Measurements from ENCODE around the gene NFS1.
"Not testable (repeated sequence)": the region's sequence is repeated elsewhere in the genome, so short reads cannot be mapped to it uniquely, and the experiment has no call there.

NFS1 gene

GRCh38 chr20:35706591-35707529 is 7.7 kb upstream of the NFS1 start:
- DNase-seq, result not testable (repeated sequence)

GRCh38 chr20:35705894-35706293 is 6.7 kb upstream of the NFS1 start:
- not testable (repeated sequence) for DNase-seq

DNA sequence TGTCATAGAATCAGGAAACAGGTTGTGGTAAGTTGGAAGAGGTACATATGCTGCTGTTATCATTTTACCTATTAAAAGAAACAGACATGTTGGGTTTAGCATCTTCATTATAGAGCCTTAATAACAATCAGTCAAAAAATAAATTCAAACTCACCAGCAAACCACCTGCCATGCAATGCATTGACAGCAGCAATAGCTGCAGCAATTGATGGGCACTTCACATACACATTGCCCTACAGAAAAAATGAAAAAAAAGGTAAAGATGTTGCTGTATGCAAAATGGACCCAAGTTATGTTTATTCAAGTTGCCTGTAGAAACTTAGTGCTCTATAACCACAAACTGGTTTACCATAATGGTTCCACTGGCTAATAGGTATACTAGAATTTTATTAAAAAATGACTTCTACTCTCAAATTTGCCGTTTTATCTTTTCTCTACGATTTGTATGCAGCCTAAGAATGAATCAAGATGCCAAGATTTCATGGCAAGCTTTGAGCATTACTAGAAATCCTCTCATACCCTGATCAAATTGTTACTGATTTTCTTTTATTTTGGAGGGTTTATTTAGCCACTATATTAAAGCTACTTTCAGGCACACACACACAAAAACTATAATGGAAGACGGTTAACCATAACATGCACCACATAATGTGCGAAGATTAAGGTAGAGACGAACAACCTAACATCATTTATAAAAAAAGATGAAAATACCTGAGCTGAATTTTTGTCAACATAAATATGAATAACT is 5.5 kb upstream of the NFS1 start:
- DNase-seq, result no peak

DNA sequence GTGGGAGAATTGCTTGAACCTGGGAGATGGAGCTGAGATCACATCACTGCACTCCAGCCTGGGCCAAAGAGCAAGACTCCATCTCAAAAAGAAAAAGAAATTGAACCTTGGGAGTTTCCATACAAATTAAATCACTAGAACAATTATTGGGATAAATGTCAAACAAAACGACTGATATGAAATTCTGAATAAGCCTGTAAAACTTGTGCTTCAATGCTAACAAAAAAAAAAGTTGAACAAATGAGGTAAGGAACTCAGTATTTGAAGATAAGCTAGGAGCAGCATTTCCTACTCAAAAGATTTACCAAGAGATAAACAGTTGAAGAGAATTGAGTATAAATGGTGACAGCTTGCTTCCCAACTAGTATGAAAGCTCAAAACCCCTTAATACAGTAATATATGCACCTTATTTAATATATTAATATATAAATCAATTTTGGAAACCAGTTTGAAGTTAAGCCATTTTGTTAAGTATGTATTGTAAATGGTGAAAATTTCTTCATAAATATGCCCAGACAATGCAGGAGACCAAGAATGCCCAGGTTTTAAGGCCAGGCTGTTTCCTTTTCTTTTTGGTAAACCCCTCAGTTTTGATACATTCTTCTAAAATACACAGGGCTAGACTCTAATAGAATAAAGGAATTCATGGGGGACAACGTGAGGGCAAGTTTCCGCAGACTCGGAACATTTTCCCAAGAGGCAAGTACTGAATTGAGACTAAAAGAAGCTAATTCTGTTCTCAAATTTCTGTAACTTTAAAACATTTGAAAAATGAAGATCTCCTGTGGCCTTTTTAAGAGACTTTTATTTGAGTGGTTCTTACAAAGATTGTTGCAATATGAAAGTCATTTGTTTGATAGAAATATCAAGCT is 3.9 kb upstream of the NFS1 start:
- no peak for DNase-seq

GRCh38 chr20:35702051-35702823 is 3.1 kb upstream of the NFS1 start:
- no peak for DNase-seq

DNA sequence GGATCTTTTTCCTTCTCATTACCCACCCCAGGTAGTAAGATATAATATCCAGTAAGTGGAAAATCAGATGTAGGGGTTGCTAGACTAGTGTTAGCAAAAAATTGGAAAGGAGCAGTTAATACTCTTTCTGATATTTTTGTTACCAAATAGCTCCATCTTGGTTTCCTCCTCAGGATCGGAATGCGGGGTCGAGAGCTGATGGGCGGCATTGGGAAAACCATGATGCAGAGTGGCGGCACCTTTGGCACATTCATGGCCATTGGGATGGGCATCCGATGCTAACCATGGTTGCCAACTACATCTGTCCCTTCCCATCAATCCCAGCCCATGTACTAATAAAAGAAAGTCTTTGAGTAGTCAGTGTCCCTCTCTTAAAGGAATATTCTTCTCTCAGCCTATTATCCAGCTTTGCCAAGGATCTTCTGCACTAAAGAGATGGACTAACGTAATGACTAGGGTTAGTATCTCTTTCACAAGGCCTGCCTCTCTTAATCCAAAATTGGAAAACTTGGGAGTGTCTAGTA is 1.5 kb upstream of the NFS1 start:
- no peak for DNase-seq

DNA sequence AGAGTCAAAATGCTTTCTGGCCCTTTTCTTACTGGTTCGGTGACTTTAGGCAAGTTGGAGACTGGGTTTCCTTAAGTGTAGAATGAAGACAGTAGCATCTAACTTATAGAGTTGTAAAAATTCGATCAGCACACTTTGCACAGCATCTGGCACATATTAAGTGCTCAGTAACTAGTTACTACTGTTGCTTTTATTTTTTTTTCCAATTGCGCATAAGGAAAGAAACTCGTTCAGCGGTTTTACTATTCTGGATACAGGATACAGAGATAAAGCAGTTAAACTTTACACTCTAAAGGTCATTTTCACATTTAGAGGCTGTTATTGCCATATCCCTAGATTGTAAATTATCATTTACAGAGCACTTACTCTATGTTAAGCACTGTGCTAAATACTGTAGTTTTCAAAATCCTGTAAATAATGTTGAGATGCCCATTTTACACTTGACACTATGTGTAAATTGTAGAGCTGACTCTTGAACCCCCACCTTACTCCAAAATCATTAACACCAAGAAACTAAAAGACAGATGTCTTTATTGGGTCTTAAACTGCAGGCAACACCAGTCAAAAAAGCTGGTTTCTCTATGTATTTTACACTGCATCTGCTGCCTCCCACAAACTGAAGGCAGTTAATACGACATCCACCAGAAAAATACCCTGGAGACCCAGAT is 939 bp upstream of the NFS1 start:
- DNase-seq, result no peak

- no peak for DNase-seq
Measured at GRCh38 chr20:35698298-35699126, 640 bp downstream of the NFS1 start.

- DNase-seq, result no peak
Measured at GRCh38 chr20:35697696-35698297, 1.4 kb downstream of the NFS1 start.

- DNase-seq, result no peak
Measured at GRCh38 chr20:35695978-35696377, 3.2 kb downstream of the NFS1 start.

- no peak for DNase-seq
Measured at GRCh38 chr20:35695245-35695749, 3.9 kb downstream of the NFS1 start.

DNA sequence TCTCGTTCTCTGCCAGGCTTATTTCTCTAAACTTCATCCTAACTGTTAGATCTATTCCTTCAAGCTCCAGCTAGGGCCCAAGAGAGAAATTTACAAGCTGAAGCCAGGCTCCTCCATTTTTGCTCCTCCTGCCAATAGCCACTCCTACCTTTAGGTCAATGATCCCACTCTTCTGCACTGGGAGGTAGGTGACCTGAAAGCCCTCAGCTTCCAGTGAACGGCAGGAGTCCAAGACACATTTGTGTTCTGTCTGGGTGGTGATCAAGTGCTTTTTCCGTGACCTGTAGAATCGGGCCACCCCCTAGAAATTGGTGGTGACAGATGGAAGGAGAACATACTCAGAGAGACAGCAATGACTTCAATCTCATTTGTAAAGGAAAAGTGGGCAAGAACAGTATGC is 8.9 kb downstream of the NFS1 start:
- no peak for DNase-seq

- not testable (repeated sequence) for DNase-seq
Measured at GRCh38 chr20:35686872-35687271, 12.3 kb downstream of the NFS1 start.

DNA sequence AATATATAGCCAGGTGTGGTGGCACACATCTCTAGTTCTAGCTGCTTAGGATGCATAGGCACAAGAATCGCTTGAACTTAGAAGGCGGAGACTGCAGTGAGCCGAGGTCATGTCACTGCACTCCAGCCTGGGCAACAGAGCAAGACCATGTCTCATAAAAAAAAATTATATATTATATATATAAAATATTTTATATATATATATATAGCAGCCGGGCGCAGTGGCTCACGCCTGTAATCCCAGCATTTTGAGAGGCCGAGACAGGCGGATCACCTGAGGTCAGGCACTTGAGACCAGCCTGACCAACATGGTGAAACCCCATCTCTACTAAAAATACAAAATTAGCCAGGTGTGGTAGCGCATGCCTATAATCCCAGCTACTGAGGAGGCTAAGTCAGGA is 13.8 kb downstream of the NFS1 start:
- DNase-seq, result not testable (repeated sequence)

DNA sequence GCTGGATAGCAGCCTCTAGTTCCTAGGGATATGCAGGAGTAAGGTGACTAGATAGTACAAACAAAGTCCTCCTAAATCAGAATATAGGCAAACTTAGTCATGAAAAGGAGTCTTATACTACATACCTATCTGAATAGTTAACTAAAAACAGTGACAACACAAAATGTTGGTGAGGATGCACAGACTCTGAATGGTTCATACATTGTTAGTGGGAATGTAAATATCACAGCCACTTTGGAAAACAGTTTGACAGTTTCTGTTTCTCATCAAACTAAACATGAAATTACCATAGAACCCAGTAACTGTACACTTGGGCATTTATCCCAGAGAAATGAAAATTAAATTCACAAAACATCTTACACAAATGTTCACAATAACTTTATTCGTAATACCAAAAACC is 17.2 kb downstream of the NFS1 start:
- DNase-seq, result no peak

DNA sequence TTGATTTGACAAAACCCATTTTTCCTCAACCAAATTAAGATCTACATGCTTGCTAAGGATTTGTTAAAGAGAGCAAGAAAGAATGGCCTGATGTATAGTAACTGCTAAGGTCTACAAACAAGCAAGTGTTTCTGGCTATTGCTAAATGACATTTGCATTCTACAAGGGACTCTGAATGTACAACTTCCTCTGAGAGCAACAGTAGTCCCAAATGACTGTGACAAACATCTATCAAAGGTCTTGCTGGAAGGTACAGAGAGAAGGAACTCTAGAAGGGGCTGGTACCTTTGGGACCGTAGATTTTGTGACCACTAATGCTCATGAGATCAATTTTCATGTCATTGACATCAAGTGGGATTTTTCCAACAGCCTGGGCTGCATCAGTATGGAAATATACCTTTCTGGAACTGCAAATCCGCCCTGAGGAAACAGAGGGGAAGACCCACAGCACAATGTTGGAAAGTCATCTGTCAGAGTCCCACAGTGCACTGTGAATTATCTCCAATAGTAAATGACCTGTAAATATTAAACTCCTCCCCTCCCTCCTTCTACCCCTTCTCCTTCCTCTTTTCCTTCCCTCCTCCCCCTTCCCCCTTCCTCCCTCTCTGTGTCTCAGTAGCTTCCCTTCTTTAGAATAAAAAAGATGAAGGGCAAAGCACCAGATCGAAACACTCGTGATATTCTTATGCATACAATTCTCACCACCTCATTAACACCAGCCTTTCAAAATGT is 18.5 kb downstream of the NFS1 start:
- DNase-seq, result no peak

DNA sequence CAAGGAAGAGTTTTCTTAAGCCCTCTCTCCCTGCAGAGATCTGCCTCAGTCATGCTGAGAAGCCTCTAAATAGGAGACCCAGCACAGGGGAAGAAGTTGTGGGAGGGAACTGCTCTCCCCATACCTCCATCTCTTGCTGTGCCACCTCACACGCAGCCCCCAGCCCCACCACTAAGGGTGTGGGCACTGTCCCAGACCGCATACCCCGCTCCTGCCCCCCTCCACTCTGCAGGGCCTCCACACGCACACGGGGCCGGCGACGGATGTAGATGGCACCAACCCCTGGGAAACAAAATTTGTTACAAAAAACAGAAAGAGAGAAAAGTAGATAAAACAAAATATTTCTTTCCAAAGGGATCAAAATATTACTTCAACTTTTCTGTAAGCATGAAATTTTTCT is 24.2 kb downstream of the NFS1 start:
- DNase-seq, result no peak

- DNase-seq, result no peak
Measured at GRCh38 chr20:35673884-35674283, 25.3 kb downstream of the NFS1 start.

DNA sequence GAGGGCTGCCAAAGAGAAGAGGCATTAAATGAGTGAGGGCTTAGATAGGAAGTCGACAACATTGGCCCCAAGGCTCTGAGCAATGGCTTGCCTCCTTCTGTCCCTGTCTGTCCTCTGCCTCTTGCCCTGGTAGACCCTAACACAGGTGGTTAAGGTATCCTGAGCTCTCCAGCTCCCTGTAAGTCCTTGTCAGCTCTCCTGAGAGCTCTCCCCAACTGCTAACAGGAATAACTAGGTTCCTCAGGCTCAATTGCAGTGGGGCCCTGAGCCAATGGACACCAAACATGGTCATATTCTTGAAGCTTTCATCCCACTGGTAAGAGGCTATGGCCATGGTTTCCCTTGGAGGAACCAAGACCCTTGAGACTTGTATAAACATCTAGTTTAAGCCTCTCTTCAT is 29.5 kb downstream of the NFS1 start:
- DNase-seq, result no peak
